COLO668 (cell line): ENCODE data around the gene TAS1R3.

Experiments used
- DNase-seq: peaks from one replicate; lab custom pipeline; 2025; ENCODE audit not compliant: unreplicated experiment; lab: John Stamatoyannopoulos, UW

The TAS1R3 gene

DNA sequence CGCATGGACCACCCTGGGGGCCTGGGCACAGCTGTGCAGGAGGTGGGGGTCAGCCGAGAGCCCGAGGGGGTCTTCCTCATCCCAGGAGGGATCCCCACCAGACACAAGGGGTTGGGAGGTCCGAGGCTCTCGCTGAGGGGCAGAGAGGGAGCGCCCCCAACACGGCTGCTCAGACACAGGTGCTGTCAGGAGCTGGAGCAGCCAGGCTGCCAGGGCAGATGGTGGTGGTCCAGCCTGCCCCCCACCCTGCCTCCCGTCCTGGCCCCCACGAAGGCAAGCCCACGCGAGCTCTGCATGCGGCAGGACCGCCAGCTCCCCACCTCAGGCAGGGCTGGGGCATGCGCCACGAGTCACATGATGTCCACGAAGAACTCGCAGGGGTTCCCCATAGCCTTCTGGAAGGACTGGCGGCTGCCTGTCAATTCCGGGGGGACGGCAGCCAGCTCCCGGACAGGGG lies 4.7 kb downstream of the TAS1R3 start:
- DNase-seq: no peak

DNA sequence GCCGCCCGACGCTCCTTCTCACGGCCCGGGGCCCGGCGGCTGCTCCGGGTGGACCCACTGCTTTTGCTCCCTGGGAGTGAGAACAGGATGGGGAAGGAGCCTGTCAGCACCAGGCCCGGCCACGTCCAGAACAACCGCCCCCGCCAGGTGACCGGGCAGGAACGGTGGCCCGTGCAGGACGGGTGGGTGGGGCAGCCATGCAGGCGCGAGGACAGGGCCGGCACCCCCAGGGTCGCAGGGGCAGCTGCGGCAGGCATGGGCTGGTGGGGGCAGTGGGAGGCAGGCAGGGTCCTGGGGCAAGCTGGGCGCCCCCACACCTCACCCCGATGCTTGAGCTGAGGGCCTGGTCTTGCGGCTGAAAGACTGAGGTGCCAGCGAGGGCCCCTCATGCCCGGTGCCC lies 5.4 kb downstream of the TAS1R3 start:
- no peak for DNase-seq

DNA sequence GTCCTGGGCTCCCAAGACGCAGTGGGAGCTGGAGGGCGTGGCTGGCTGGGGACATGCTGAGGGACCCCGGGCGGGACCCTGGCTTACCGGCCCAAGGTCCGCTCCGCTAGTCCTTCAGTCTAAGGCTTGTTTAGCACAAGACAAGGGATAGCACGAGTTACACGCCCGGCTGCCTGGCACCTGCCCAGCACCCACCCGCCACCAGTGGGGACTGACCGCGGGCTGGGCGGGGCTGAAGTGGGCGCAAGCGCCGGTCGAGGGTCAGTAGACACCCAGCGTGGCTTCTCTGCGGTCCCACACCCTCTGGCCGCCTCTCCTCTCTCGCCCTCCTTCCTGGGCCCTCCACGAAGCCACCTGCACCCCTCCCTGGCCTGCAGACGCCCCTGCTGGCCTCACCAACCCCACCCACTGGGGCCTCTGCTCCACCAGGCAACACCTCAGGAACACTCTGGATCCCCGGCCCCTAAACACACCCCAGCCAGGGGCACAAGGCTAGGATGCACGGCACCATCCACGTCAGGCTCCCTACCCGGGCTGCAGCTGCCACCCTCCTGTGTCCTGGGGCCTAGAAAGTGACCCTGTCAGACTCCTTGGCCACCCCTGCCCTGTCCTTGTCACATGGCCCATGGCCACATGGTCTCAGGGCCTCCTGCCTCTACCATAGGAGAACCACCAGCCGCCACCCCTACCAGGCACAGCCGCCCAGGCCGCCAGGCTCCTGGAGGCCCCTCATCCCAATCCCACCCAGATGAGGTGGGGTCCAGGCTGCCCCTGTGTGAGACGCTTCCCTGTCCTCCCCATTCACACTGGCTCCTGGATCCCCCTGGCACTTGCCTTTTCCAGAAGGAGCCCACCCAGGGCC lies 6.1 kb downstream of the TAS1R3 start:
- DNase-seq: peak; percentile 46

DNA sequence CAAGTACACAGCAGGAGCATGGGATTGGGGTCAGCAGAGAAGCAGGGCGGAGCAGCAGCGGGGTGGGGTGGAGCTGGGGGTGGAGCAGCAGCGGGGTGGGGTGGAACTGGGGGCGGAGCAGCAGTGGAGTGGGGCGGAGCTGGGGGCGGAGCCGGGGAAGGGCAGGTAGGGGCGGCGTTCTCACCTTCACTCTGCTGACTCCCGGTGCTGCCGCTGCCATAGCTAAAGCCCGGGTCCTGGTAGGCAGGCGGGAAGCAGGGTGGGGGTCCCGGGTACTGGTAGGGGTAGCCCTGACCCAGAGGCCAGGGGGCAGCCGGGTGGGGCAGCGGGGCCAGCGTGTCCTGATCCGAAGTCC lies 6.7 kb downstream of the TAS1R3 start:
- peak; percentile 76 for DNase-seq

DNA sequence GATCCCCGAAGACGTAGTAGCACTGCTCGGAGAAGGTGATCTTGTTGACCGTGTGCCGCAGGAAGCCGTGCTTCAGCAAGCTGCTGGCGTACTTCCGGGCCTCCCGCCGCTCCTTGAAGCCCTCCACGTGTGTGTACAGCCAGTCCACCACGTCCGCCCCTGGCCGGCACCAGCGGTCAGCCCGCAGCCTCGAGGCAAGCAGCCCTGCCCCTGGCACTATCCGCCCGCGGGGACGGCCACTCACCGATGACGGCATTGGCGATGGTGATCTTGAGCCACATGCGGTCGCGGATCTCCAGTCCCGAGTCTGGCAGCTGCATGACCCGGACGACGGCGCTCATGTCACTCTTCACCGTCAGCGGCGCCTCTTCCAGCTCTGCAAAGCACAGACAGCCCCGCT lies 7.2 kb downstream of the TAS1R3 start:
- no peak for DNase-seq

DNA sequence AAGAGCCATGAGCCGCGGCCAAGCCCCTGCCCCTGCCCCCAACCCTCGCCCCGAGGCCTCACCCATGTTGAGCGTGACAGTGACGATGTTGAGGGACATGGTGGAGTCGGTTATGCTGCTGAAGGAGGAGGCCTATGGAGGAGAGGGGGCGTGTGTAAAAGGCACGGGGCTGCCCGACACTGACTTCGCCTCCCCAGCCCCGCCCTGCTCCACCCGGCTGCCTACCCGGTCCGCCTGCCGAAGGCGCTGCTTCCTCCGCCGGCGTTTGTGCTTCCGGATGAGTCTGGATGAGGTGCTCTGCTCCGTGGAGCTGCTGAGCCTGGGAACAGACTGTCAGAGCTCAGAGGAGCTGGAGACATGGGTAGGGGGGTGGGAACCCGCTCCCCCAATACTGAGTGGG lies 9.1 kb downstream of the TAS1R3 start:
- no peak for DNase-seq

DNA sequence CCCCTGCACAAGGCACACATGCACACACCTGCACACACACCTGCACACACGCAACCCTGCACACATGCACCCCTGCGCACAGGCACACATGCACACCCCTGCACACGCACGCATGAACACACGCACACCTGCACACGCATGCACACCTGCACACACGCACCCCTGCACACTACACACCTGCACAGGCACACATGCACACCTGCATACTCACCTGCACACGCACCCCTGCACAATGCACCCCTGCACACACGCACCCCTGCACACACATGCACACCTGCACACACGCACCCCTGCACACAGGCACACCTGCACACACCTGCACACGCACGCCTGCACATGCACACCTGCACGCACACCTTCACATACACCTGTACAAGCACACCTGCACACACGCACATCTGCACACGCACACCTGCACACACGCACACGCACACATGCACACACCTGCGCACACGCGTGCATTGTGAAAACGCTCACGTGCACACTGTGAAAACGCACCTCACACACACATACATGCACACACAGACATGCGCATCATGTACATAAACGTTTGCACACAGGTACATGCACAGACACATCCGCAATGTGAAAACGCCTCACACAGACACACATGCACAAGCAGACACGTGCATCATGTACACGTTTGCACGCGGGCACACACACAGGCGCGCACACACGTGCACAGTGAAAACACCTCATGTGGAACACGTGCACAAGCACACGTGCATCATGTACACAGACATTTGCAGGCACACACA lies 9.9 kb downstream of the TAS1R3 start:
- no peak for DNase-seq

DNA sequence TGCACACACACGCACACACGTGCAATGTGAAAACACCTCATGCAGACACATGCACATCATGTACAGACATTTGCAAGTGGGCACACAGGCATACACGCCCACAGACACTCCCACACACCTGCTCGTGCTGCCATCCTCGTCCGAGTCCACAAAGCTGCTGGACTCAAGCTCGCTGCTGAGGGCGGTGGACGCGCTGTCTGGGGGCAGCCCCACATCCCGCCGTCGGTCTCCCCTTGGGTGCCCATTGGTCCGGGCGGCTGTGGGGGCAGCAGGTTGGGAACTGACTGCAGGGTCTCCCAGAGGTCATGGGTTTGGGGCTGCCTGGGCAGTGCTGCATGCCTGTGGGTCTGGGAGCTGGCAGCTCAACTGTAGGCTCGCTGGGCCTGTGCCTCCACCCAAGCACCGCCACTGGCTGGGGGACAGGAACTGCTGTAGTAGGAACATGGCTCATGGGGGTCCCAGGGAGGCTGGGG lies 10.5 kb downstream of the TAS1R3 start:
- no peak for DNase-seq

DNA sequence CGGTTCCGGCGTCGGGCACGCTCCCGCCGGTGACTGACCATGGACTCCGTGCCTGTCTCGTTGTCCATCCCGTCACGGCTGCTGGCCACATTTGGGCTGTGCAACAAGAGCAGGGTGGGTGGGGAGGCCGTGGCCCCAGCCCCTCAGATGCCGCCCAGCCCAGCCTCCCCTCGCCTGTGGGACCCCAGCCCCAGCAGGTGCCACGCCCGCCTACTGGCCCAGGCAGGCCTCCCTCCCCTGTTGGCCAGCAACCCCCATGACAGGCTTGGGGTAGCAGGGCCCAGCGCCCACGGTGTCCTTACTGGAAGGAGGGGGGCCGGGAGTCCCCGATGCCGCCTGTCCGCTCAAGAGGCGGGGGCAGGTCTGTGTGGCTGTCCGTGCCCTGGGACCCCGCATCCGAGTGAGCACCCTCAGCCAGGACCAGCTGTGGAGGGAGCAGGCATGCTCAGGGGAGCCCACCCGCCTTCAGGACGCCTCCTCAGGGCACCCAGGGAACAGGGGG lies 11.0 kb downstream of the TAS1R3 start:
- DNase-seq: no peak

DNA sequence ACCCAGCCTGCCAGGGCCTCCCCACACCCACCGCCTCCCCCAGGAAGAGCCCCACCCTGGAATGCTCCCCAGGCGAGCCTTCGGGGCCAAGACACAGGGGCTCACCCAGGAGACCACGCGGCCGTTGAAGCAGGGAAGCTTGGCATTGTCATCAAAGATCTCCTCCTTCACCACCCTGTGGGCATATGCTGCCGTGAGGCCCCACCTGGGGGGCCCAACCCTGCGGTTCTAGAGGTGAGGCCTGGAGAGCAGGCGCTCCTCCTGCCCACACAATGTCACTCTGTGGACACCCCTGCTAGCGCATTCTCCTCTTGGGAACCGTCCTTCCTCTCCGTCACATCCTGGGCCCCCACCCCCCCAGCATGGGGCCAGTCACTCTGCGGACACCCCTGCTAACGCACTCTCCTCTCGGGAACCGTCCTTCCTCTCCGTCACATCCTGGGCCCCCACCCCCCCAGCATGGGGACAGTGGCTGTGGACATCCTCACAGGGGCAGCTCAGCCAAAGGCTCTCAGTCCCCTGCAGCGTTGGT lies 11.6 kb downstream of the TAS1R3 start:
- no peak for DNase-seq

DNA sequence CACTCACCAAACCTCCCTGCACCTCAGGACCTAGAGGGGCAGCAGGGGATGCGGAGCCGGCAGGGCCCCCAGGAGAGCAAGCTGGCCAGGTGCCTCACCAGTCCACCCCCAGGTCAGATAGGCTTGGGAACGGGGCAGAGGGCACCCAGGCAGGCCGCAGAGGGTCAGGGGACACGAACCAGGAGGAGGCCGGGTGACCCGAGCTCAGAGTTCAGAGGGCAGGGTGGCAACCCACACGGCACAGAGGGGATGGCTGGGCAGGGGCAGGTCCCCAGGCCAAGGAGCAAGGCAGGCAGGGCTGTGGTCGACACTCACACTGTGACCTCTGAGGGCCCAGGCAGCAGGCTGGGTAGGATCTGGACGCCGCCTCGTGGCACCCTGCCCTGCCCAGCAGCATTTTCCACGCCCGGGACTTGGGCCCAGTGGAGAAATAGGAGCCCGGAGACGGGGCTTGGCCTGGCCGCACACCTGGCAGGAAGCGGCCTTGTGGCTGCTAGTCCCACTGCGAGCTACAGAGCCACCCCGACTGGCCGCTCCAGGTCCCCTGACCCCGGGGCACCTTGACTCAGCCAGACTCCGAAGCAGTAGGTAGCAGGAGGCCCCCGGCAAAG lies 12.8 kb downstream of the TAS1R3 start:
- no peak for DNase-seq

DNA sequence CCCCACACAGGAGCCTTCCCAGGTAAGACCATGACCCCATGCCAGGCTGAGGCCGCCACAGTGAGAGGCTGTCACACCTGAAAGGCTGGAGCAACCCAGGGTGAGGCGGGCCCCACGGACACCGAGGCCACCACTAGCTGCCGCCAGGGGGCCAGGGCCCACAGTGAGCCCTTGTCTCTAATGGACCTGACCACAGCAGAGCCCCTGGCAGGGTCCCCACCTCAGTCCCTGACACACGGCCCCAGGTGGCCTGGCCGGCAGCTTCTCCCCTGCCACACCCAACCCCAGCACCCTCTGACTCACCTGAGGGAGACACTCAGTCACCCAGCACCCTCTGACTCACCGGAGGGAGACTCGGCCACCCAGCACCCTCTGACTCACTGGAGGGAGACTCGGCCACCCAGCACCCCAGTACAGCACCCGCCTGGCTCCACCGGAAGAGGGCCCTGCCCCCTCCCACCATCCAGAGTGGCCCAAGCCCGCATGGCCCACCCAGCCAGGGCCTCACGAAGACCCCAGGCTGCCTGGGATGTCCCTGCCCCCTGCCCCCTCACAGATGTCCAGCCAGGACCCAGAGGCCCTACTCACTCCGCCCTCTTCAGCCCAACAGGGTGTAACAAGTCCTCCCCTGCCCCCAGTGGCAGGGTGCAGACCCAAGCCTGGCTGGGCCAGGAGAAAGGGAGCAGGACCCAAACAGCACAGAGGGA lies 13.7 kb downstream of the TAS1R3 start:
- DNase-seq: peak; percentile 84

DNA sequence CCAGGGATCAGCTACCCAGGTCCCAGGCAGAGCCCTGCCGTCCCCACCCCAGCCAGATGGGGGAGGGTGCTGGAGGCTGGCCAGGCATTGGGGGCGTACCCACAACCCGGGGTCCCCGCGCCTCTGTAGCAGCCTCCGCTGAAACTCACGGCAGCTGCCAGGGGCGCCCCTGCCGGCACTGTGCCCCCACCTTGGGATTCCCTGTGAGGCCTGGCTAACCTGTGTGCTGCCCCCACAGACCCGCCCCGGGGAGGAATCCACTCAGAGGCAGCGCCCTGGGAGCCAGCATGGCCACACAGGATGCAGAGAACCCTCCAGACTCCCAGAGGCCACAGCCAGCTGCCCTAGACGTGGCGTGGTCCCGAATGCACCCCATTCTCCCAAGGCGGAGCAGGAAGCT lies 14.3 kb downstream of the TAS1R3 start:
- DNase-seq: no peak

DNA sequence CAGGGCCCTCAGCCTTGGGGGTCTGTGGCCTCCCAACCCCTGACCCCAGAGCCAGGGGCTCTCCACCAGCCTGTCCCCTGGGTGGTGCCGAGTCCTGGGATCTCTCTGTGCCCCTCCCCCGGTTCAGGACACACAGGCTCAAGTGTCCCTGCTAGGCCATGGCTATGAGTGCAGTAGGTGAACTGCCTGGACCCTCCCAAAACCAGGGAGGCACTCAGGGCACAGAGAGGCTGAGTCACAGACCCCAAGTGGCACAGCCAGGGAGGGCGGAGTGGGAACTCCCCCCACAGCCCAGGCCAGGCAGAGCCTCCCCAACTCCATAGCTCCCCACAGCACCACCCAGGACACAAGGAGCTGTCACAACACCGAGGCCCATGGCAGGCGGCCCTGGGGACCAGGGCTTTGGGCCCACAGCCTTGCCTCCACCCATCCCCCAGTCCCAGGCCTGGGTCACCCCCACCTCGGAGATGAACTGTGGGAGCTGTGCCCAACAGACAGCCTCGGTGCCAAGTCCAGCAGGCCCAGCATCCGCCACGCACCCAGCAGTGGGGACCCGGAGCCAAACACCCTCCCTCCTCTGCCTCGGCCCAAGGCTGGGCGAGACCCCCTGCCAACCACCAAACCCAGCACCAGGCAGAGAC lies 14.9 kb downstream of the TAS1R3 start:
- no peak for DNase-seq

DNA sequence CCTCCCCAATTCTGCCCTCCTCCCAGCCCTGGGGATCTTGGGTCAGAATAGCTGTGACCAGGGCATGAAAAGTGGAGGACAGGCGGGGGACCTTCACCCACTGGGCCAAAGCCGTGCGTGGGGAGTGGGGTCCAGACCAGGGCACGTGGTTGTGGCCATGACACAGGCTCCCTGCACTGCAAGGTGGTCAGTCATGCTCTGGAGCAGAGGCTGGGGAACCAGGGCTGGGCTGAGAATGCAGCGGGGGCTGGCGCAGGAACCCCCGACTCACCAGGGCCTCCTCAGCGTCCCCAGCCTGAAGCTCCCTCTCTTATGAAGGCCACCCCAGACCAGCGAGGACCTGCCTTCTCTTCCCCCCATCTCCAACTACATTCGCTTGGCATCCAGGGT lies 15.4 kb downstream of the TAS1R3 start:
- DNase-seq: no peak

DNA sequence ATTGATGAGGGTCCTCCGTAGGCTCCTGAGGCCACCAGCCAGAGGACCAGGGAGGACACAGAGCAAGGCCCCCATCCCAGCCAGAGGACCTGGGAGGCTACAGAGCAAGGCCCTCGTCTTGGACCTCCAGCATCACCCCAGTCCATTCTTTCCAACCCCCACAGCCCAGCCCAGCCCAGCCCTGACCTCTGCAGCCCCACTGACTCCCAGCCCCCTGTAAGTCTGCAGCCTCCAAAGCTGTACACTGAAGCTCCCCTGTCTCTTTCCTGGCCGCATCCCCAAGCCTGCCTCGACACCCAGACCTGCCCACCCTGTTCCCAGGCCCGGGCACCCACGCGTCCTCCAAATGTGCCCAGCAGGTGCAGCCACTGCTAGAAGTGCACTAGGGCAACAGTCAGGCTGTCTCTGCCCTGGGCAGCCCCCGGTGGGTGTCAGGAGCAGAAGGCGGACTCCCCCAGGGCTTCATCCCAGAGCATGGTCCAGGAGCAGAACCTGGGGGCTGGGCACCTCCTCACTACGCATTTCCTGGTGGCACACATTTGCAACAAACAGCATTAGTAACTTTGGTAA lies 16.0 kb downstream of the TAS1R3 start:
- DNase-seq: no peak

DNA sequence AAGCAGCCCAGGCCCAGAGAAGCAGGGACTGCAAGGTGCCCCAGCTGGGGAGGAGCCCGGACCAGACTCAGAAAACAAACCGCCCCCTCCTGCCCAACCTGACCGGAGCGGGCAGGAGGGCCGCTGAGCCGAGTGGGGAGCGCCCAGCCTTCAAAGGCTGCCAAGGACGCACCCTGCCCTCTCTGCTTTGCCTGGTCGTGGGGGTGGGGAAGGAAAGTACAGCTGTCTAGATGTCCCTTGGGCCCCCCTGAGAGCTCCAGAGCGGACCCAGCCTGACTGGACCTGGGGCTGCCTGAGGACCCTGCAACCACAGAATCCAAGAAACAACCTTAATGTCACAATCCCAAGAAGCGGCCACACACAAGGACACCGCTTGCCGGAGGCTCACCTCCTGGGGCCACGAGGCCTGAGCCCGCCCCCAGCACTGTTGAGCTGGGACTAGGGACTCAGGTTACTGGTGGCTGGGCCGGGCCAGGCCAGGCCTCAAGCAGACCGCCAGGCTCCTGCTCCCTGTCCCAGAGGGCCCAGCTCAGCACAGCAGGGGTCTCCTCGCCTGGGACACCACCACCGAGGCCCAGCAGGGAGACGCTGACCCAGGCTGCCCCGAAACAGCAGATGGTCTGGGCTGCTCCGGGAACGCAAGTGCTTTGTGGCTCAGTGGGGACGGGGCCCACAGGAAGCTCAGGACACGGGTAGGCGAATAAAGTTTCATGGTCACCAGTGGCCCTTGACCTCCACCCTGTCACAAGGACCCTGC lies 16.8 kb downstream of the TAS1R3 start:
- peak; percentile 87 for DNase-seq

DNA sequence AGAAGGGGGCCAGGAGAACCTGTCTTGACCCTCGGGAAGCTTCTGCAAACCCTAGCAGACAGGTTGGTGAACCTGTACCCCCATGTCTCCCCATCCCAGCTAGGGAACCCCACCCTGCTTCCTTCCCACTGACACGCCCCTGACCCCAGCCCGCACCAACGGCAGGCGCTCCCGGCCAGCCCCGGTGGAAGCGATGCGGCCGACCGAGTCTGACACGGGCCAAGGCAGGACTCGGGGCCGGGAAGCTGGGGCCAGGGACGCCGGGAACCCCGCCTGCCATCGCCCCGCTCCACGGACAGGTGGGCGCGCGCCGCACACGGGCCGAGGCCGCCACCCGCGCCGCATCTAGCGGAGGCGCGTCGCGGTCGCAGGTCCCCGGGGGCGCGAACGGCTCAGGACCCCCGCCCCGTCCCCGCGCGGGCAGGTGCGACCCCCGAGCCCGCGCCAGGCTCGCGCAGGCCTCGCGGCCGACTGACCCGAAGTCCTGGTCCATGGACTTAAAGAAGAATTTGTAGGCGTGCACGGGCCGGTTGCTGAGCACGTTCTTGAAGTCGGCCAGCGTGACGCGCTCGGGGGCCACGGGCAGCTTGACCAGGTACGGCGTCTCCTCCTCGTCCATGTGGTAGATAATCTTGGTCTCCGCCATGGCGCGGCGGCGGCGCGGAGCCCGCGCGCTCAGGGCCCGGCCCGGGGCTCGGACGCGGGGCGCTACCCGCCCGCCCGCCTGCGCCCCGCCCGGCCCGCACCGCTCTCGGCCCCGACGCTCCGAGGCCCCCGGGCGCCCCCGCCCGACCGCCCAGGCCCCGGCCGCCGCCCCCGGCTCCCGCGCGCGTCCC lies 17.6 kb downstream of the TAS1R3 start:
- DNase-seq: peak; percentile 81
